Smooth muscle cell (in vitro differentiated cells): ENCODE data around the gene SMARCA2. TPM values are rescaled to one million over a fixed set of nuclear protein-coding genes. Genes with fewer than 3 reads are reported as not detected.

Source experiments
- DNase-seq: peaks from one replicate; lab custom pipeline; 2025; ENCODE audit not compliant: unreplicated experiment; lab: John Stamatoyannopoulos, UW
- H2AFZ ChIP-seq: fragments of 200-600 bp; sonication (generic); 2 replicates; pipeline ENCODE4 v1.6.0; 2016; ENCODE audit warnings: antibody characterized with exemption, low read depth, mild to moderate bottlenecking
- H3F3A ChIP-seq: fragments of 200-600 bp; sonication (generic); 2 replicates; pipeline ENCODE4 v1.6.0; 2017; ENCODE audit warnings: antibody characterized with exemption, low read depth
- H3K27ac ChIP-seq: fragments of 200-600 bp; sonication (generic); 2 replicates; pipeline ENCODE4 v1.5.1; 2016; ENCODE audit warnings: low read depth, mild to moderate bottlenecking
- H3K27me3 ChIP-seq: fragments of 200-600 bp; sonication (generic); 2 replicates; pipeline ENCODE4 v1.6.1; 2016; ENCODE audit warnings: low read depth, mild to moderate bottlenecking
- H3K36me3 ChIP-seq: fragments of 200-600 bp; sonication (generic); 2 replicates; pipeline ENCODE4 v1.5.1; 2016; ENCODE audit warnings: low read depth
- H3K4me1 ChIP-seq: fragments of 200-600 bp; sonication (generic); 2 replicates; pipeline ENCODE4 v1.5.1; 2016; ENCODE audit warnings: low read depth
- H3K4me2 ChIP-seq: fragments of 200-600 bp; sonication (generic); 2 replicates; pipeline ENCODE4 v1.6.0; 2016; ENCODE audit warnings: mild to moderate bottlenecking
- H3K4me3 ChIP-seq: fragments of 200-600 bp; sonication (generic); 2 replicates; pipeline ENCODE4 v1.5.1; 2016; ENCODE audit warnings: mild to moderate bottlenecking
- H3K79me2 ChIP-seq: fragments of 200-600 bp; sonication (generic); 2 replicates; pipeline ENCODE4 v1.6.0; 2016; ENCODE audit warnings: low read depth, mild to moderate bottlenecking
- H3K9ac ChIP-seq: fragments of 200-600 bp; sonication (generic); 2 replicates; pipeline ENCODE4 v1.6.0; 2016; ENCODE audit warnings: low read depth
- H3K9me3 ChIP-seq: fragments of 200-600 bp; sonication (generic); replicated peaks from 2 replicates; pipeline ENCODE4 v1.5.1; 2016; ENCODE audit warnings: low read depth
- H4K20me1 ChIP-seq: fragments of 200-600 bp; sonication (generic); 2 replicates; pipeline ENCODE4 v1.6.0; 2016; ENCODE audit warnings: low read depth
- WGBS: methylation state at CpG from one replicate; pipeline ENCODE4 v1.1.7; 2016; ENCODE audit warnings: low lambda C conversion rate; 5-methylcytosine and 5-hydroxymethylcytosine counted together
- polyA plus RNA-seq: library from polyadenylated mRNA; unstranded; fragments of >200 nt; fragmentation: Nextera tagmentation; extraction: Ambion mirVana; gene quantifications from 2 replicates; pipeline ENCODE4 v1.2.1, GENCODE V29; 2016
- total RNA-seq: library from RNA; depleted of rRNA; stranded (reverse); fragments of >200 nt; gene quantifications from 2 replicates; pipeline ENCODE4 v1.2.3, GENCODE V29; 2014
- TF ChIP-seq, protein P1 (sequence below): fragments of 200-600 bp; sonication (generic); IDR thresholded peaks from 2 replicates; pipeline ENCODE4 v1.5.1; 2017; ENCODE audit warnings: borderline replicate concordance, mild to moderate bottlenecking, antibody characterized with exemption; ENCODE audit not compliant: insufficient read depth, poor library complexity, severe bottlenecking

Gene SMARCA2
- total and polyA plus RNA-seq, 2 experiments from 2014 or later = 27.7 to 61.7 TPM

DNA sequence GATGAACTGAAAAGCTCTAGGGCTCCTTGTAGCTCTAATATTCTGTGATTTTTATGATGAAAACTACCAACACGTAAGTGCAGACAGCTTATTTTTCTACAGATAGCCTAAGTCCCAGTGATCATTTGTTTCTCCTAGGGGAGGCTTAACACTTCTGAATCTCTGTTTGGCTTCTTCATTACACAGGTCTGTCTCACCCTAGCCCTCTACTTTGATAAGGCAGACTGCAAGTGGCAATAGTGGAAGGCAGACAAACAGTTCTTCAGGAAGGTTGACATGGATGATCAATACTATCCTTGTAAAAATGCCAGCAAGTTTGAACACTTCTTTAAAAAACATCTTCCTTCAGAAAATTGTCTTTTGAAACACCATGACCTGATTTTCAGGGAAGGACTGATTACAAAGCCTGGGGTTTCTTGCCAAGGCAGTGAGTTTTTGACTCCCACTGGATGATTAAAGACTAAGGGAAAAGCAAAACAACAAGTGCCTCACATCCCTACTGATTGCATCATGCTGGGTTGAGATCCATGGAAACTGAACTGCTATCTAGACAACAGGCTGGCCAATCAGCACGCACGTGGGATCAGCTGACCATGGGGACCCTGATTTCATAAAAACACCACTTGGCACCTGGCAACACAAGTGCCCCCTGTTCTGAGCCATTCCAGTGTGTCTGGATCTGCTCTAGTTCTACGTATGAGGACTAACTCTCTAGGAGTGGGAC lies 212.2 kb downstream of the SMARCA2 start:
- H2AFZ ChIP-seq = no peak overlapping the region
- no peak for DNase-seq
- 77% methylated on average over 4 of the region's 4 CpGs for WGBS
- no peak overlapping the region for H3K27ac ChIP-seq
- no peak overlapping the region for H3K9ac ChIP-seq
- H3K27me3 ChIP-seq = no peaks in the 10 kb centered on the region
- TF ChIP-seq, protein P1, sequence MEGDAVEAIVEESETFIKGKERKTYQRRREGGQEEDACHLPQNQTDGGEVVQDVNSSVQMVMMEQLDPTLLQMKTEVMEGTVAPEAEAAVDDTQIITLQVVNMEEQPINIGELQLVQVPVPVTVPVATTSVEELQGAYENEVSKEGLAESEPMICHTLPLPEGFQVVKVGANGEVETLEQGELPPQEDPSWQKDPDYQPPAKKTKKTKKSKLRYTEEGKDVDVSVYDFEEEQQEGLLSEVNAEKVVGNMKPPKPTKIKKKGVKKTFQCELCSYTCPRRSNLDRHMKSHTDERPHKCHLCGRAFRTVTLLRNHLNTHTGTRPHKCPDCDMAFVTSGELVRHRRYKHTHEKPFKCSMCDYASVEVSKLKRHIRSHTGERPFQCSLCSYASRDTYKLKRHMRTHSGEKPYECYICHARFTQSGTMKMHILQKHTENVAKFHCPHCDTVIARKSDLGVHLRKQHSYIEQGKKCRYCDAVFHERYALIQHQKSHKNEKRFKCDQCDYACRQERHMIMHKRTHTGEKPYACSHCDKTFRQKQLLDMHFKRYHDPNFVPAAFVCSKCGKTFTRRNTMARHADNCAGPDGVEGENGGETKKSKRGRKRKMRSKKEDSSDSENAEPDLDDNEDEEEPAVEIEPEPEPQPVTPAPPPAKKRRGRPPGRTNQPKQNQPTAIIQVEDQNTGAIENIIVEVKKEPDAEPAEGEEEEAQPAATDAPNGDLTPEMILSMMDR = no peak
- no peaks in the 10 kb centered on the region for H3K4me1 ChIP-seq
- H3K9me3 ChIP-seq = no peaks in the 10 kb centered on the region
- H3K4me3 ChIP-seq = no peak overlapping the region
- H3F3A ChIP-seq = peaks cover 3% of the 10 kb centered on the region
- no peaks in the 10 kb centered on the region for H3K36me3 ChIP-seq
- H3K4me2 ChIP-seq = no peak overlapping the region
- no peaks in the 10 kb centered on the region for H3K79me2 ChIP-seq
- no peaks in the 10 kb centered on the region for H4K20me1 ChIP-seq

DNA sequence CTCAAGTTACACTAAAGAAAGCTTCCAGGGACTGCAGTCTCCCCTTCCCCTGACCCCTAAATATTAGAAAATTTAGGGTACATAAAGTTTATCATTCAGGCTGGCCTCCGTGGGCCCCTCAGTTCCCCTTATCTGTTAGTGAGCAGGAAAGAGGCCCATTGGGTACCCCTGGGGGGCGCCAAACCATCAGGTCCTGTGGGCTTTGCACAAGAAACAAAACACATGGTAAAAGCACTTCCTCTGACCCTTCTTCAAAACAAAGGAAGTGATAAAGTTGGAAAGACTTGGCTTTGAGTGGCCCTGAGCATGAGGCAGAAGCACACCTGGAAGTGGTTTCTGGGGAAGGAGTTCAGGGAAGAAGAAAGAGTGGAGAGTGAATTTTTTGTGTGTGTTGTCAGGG lies 213.0 kb downstream of the SMARCA2 start:
- no peaks in the 10 kb centered on the region for H4K20me1 ChIP-seq
- H3K4me1 ChIP-seq = no peaks in the 10 kb centered on the region
- no peaks in the 10 kb centered on the region for H3K27me3 ChIP-seq
- H3K36me3 ChIP-seq = no peaks in the 10 kb centered on the region
- H3K27ac ChIP-seq = no peak overlapping the region
- H3K9me3 ChIP-seq = no peaks in the 10 kb centered on the region
- no peak overlapping the region for H2AFZ ChIP-seq
- no peak overlapping the region for H3K4me3 ChIP-seq
- 46% methylated on average over 2 of the region's 2 CpGs for WGBS
- no peak for DNase-seq
- no peak overlapping the region for H3K9ac ChIP-seq
- H3K4me2 ChIP-seq = no peak overlapping the region
- no peaks in the 10 kb centered on the region for H3K79me2 ChIP-seq
- peaks cover 3% of the 10 kb centered on the region for H3F3A ChIP-seq
- TF ChIP-seq, protein P1 = peak; percentile 18

DNA sequence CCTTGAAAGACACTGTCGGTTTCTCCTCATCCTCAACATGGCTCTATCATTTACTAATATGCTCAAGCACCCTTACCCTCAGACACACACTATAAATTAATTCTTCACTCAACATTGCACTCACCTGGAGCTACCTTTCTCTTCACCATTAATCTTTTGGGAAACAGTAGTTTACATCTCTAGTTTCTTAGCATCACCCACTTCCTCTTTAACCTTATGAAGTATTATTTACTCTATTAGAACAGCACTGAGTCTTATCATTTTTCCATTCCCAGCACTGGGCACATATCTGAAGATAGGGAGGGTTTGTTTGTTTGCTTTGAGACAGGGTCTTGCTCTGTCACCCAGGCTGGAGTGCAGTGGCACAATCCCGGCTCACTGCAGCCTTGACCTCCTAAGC lies 213.5 kb downstream of the SMARCA2 start:
- H4K20me1 ChIP-seq = no peaks in the 10 kb centered on the region
- H3K9me3 ChIP-seq = no peaks in the 10 kb centered on the region
- no peak overlapping the region for H3K4me2 ChIP-seq
- H3F3A ChIP-seq = peaks cover 3% of the 10 kb centered on the region
- DNase-seq = no peak
- H3K79me2 ChIP-seq = no peaks in the 10 kb centered on the region
- no peak overlapping the region for H3K9ac ChIP-seq
- no peak overlapping the region for H2AFZ ChIP-seq
- TF ChIP-seq, protein P1 = no peak
- H3K4me3 ChIP-seq = no peak overlapping the region
- no peaks in the 10 kb centered on the region for H3K4me1 ChIP-seq
- no peaks in the 10 kb centered on the region for H3K27me3 ChIP-seq
- no peaks in the 10 kb centered on the region for H3K36me3 ChIP-seq
- H3K27ac ChIP-seq = peak overlapping the region; percentile 84
- 73% methylated on average over 2 of the region's 2 CpGs for WGBS
